Pancreas (tissue), 10 donors: Measurements from ENCODE around the gene SYNDIG1. TPM values are rescaled to one million over a fixed set of nuclear protein-coding genes. Genes with fewer than 3 reads are reported as not detected.

Source experiments
- ATAC-seq, 4 donors: fragments of 200-7000 bp; cut with Tn5 transposase; one replicate each; pipeline versions ENCODE4 v1.8.0 to v1.9.1; 2020; ENCODE audit warnings: mild to moderate bottlenecking in 4 of 4, moderate library complexity in 4 of 4
- DNase-seq, 6 donors: peaks; one replicate each; pipeline ENCODE4 v3.0.0-alpha.2; 2020
- FAIRE-seq: peaks from 2 replicates; lab custom pipeline; 2012; peaks lifted over from hg19 to GRCh38; lab: Jason Lieb, UNC
- H3K27ac ChIP-seq, 4 donors: fragments of 200-600 bp; sonication (generic); 1 replicate in 3 of 4; 2 replicates in 1 of 4; pipeline versions ENCODE4 v1.5.0 to v1.8.0; 2020
- H3K27me3 ChIP-seq, 4 donors: fragments of 200-600 bp; one replicate each; pipeline ENCODE4 v1.8.0; 2021
- H3K36me3 ChIP-seq, 3 donors: fragments of 200-600 bp; sonication (generic) in 1 of 3; one replicate each; pipeline versions ENCODE4 v1.5.0 to v1.8.0; 2020 to 2021
- H3K4me1 ChIP-seq, 3 donors: fragments of 200-600 bp; one replicate each; pipeline ENCODE4 v1.8.0; 2021
- H3K4me3 ChIP-seq, 4 donors: fragments of 200-600 bp; sonication (generic) in 2 of 4; one replicate each; pipeline versions ENCODE4 v1.5.0 to v1.8.0; 2020 to 2021
- H3K9me3 ChIP-seq, 4 donors: fragments of 200-600 bp; one replicate each; pipeline ENCODE4 v1.8.0; 2021
- WGBS, 2 donors: extraction: QIAGEN DNeasy Blood & Tissue Kit; methylation state at CpG; one replicate each; pipeline ENCODE4 v1.1.7; 2013; 5-methylcytosine and 5-hydroxymethylcytosine counted together
- intact Hi-C, 3 donors: fragments of 100-400 bp; cut with DNase I; formaldehyde crosslinking; loops; one replicate each; pipeline versions ENCODE4 v1.11.1 to v1.14.2; 2022
- polyA plus RNA-seq, 2 donors: library from polyadenylated mRNA; stranded (reverse); fragments of 200-250 nt; gene quantifications; one replicate each; pipeline ENCODE4 v1.2.3, GENCODE V29; 2013
- total RNA-seq, 6 donors: library from RNA; stranded (reverse); fragmentation: NEBNext Ultra II Directional in 4 of 6; extraction: Animal tissue kit (Norgen Biotek cat#: 25700) in 4 of 6; gene quantifications; one replicate each; pipeline versions ENCODE4 v1.2.1 to v1.2.4, GENCODE V29; 2021 to 2023
- TF ChIP-seq, protein P1 (sequence below), 4 donors: fragments of 200-600 bp; sonication (generic) in 3 of 4; IDR thresholded peaks; one replicate each; pipeline versions ENCODE4 v1.5.0 to v1.8.0; 2021; ENCODE audit warnings: antibody characterized with exemption in 4 of 4
- donor health status: healthy with polysubstance abuse.
- donor health status: DM: no; HTN: no; CAD: no; lungs with moderate emphysema.
- donor health status: DM: no; HTN: no; CAD: no.
- donor health status: control.
- donor health status: control.
- donor health status: Bipolar disorder and iron deficiency.
- donor health status: DM: yes; HTN: yes; CAD: no.
- donor health status: DM: no; HTN: no; CAD: no.
- donor health status: DM: no; HTN: no; CAD: no.
- donor health status: DM: yes; HTN: yes; CAD: no.

The SYNDIG1 gene
- total and polyA plus RNA-seq, 8 donors, result 0.04 to 0.46 (median 0.23) TPM; not detected in 1

DNA sequence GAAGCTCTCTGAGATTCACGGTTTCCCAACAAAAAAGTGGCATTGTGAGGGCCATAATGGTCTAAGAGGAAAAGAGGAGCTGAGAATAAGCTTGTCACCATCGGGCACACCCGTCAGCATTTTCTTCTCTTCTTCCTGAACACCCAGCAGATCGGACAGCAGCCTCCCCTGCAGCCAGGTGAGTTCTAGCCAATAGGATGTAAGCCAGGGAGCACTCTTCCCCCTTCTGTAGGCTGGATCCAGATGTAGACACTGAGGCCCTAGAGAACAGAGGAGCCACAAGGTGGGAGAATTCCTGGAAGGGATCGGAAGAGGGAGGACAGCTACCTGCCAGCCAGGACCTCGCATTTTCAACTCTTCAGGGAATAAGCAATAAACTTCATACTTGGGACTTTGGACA lies 228.0 kb downstream of the SYNDIG1 start:
- Histone ChIP-seq H3K36me3 (no peaks in the 10 kb centered on the region), H3K9me3 (no peaks in the 10 kb centered on the region), H3K27ac (no peak overlapping the region), H3K4me1 (no peaks in the 10 kb centered on the region), H3K4me3 (no peak overlapping the region), H3K27me3 (no peaks in the 10 kb centered on the region)
- 88 to 95% methylated on average over 6 of the region's 6 CpGs for WGBS, 2 donors
- FAIRE-seq (no peak), DNase-seq (no peak), ATAC-seq (no peak)
- intact Hi-C loops, result no loop called here
- TF ChIP-seq, protein P1, sequence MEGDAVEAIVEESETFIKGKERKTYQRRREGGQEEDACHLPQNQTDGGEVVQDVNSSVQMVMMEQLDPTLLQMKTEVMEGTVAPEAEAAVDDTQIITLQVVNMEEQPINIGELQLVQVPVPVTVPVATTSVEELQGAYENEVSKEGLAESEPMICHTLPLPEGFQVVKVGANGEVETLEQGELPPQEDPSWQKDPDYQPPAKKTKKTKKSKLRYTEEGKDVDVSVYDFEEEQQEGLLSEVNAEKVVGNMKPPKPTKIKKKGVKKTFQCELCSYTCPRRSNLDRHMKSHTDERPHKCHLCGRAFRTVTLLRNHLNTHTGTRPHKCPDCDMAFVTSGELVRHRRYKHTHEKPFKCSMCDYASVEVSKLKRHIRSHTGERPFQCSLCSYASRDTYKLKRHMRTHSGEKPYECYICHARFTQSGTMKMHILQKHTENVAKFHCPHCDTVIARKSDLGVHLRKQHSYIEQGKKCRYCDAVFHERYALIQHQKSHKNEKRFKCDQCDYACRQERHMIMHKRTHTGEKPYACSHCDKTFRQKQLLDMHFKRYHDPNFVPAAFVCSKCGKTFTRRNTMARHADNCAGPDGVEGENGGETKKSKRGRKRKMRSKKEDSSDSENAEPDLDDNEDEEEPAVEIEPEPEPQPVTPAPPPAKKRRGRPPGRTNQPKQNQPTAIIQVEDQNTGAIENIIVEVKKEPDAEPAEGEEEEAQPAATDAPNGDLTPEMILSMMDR (IDR thresholded peaks at IDR 0.05), result no peak

DNA sequence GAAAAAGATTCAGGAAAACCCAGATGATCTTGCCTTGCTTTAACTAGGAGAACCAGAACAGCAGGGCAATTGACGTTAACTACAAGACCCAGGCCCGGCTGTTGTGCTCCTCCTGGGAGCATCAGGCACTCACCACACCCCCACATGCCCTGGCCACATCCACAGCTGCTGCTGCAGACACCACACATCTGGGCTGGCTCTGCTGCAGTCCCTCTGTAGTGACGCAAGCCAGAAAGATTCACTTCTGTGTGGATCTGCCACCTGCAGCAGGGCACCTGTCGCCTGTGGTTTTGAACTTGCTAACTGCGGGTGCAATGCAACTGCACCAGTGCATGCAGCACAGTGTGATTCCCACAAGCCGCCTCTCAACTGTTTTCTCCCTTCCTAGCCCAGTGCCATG lies 228.8 kb downstream of the SYNDIG1 start:
- Histone ChIP-seq H3K9me3 (no peaks in the 10 kb centered on the region), H3K36me3 (no peaks in the 10 kb centered on the region), H3K4me1 (no peaks in the 10 kb centered on the region), H3K27me3 (no peaks in the 10 kb centered on the region), H3K4me3 (no peak overlapping the region), H3K27ac (no peak overlapping the region)
- intact Hi-C loops, result no loop called here
- TF ChIP-seq, protein P1 (IDR thresholded peaks at IDR 0.05), result no peak
- ATAC-seq, result no peak
- FAIRE-seq, result no peak
- WGBS, 2 donors, result 76 to 84% methylated on average over 6 of the region's 6 CpGs
- DNase-seq, result no peak

DNA sequence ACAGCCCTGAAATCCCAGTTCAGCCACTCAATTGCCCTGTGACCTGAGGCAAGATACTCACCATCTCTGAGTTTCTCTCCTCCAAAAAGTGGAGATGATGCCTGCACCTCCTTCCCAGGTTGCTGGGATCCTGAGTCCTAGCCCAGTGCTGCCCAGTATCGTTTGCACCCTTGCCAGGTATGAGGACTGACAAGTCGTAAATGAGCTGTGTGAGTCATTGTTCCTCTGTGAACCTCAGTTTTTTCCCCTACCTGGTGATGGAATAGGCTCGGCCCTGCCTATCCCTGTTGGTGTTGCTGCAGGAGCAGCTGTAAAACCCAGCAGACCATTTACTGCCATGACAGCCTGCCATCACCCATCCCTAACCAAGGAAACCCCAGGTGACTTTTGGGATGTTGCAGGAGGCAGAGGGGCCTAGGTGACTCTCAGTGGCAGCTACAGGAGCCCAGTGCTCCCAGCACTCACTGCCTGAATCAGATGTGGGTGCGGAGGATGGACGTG lies 229.3 kb downstream of the SYNDIG1 start:
- no peaks in the 10 kb centered on the region for H3K9me3 ChIP-seq
- H3K27ac ChIP-seq, result no peak overlapping the region
- TF ChIP-seq, protein P1 (IDR thresholded peaks at IDR 0.05), result no peak
- no peaks in the 10 kb centered on the region for H3K4me1 ChIP-seq
- intact Hi-C loops, result no loop called here
- ATAC-seq (no peak), DNase-seq (no peak), FAIRE-seq (no peak)
- H3K27me3 ChIP-seq, result no peaks in the 10 kb centered on the region
- H3K36me3 ChIP-seq, result no peaks in the 10 kb centered on the region
- no peak overlapping the region for H3K4me3 ChIP-seq
- 67 to 73% methylated on average over 5 of the region's 5 CpGs for WGBS, 2 donors

DNA sequence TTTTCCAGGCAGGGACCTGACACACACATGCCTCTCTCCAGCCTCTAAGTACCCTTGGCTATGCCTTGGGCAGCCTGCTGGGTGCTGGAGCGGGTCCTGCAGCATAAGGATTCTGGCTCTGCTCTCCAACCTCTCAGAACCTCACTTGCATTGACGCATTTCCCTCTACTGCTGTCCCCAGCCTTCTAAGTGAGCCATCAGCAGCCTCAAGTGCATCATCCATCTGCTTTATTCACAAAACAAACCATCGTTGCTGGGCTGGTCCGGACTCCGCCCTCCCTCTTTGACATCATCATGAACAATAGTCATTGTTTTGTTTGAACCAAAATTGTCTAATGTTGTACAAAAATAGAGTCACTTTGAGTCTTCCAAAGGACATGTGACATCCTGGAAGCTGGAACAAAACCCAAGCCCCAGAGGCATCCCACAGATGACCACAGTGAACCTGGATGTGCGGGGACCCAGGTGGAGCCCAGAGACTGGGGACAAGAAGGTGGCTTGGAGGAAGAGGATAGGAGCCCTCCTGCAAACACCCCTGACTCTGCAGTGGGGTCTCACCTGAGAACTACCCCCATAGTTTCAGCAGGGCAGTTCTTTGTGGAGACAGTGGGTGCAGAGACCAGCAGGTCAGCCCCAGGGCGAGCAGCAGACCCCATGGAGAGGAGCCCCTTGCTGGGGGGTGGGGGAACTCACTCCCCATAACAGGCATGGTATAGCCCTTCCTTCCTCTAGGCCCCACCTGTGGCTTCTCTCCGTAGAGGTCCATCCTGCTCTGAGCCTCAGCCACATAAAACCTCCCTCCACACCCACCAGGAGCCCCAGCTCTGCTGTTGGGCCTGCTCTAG lies 230.1 kb downstream of the SYNDIG1 start:
- WGBS, 2 donors, result 81 to 88% methylated on average over 8 of the region's 8 CpGs
- intact Hi-C loops, result no loop called here
- DNase-seq (no peak), FAIRE-seq (no peak), ATAC-seq (no peak)
- Histone ChIP-seq H3K4me3 (no peak overlapping the region), H3K9me3 (no peaks in the 10 kb centered on the region), H3K4me1 (no peaks in the 10 kb centered on the region), H3K27me3 (no peaks in the 10 kb centered on the region), H3K27ac (no peak overlapping the region), H3K36me3 (no peaks in the 10 kb centered on the region)
- TF ChIP-seq, protein P1 (IDR thresholded peaks at IDR 0.05), result no peak
